Fibroblast of upper back skin (primary cell): ENCODE measurements around the gene BIRC5.
"Not testable (repeated sequence)": the region's sequence is repeated elsewhere in the genome, so short reads cannot be mapped to it uniquely, and the experiment has no call there.

Experiments used
- DNase-seq: peaks from one replicate; pipeline ENCODE4 v3.0.0-alpha.2; 2013

BIRC5 gene

DNA sequence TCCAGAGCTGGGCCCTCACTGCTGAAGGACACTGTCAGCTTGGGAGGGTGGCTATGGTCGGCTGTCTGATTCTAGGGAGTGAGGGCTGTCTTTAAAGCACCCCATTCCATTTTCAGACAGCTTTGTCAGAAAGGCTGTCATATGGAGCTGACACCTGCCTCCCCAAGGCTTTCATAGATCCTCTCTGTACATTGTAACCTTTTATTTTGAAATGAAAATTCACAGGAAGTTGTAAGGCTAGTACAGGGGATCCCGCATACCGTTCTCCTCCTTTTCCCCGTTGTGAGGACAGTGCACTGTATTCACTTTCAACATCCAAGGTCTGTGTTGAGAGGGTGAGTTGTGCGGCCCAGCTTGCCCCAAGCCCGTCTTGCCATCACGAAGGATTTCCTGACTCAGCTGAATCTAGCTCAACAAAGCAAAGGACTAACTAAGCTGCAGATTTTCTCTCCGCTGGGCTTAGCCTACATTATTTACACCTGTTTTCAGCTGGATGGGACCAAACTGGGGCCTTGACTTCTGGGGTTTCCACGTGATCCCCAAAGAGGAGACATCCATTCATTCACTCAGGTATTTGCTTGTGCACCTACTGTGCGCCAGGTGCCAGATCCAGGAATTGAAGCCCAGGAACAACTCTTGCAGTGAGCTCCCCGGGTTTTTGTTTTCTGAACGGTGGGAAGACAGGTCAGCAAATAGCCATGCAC lies 12.2 kb downstream of the BIRC5 start:
- DNase-seq = no peak

DNA sequence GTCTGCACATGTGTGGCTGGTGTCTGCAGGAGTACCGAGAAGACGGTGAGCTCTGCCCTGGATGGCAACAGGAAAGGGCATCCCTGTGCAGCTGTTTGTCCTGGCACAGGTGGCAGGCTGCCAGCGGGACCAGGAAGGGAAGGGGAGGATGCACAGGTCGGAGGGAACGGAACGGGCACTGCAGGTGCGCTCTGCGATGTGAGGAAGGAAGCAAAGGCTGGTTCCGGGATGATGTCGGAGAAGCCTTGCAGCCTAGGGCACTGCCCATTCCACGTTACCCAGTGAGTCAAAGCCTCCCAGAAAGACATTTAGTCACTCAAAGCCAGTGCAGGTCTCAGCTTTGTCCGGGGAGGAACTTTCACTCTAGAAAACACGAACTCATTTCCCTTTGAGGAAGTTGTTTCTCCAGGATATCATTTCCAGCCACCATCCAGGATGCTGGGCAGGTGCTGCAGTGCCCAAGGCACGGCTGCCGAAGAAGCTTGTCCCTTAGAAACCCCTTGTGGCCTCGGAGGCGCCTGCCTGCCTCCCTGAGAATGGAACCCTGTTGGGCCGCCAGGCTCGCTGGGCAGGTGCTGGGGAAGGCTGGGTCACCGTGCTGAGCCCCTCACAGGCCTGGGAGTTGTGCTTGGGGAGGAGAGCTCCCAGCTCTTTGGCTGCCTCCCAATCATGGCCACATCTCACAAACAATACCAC lies 12.9 kb downstream of the BIRC5 start:
- no peak for DNase-seq

DNA sequence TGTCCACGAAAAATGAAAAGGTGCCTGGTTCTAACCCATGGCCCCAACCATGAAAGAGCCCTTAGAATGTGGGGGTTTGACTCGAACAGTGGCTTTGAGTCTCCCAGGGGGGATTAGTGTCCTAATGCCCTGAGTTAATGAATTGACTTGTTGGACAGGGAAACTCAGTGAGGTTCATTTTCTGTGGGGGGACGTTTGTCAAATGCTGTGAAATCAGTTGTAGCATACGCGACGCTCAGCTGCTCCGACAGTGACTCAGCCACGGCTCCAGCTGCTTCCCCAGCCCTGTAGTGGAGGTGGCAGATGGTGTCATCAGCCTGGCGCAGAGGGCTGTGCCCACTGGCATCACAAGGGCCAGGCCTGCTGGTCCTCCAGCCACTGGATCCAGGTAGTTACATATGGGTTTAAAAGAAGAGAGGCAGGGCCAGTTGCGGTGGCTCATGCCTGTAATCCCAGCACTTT lies 13.4 kb downstream of the BIRC5 start:
- DNase-seq = no peak

DNA sequence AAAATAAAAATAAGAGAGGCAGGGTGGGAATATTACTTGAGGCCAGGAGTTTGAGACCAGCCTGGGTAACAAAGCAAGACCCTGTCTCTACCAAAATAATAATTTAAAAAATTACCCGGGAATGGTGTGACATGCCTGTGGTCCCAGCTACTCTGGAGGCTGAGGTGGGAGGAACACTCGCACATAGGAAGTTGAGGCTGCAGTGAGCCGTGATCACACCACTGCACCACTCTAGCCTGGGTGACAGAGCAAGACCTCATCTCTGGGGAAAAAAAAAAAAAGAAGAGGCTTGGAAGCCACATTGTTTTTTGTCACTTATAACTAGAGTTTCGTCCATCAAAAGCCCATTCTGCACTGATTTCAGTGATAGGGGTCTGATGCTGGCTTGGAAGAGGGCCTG lies 14.1 kb downstream of the BIRC5 start:
- DNase-seq = no peak

DNA sequence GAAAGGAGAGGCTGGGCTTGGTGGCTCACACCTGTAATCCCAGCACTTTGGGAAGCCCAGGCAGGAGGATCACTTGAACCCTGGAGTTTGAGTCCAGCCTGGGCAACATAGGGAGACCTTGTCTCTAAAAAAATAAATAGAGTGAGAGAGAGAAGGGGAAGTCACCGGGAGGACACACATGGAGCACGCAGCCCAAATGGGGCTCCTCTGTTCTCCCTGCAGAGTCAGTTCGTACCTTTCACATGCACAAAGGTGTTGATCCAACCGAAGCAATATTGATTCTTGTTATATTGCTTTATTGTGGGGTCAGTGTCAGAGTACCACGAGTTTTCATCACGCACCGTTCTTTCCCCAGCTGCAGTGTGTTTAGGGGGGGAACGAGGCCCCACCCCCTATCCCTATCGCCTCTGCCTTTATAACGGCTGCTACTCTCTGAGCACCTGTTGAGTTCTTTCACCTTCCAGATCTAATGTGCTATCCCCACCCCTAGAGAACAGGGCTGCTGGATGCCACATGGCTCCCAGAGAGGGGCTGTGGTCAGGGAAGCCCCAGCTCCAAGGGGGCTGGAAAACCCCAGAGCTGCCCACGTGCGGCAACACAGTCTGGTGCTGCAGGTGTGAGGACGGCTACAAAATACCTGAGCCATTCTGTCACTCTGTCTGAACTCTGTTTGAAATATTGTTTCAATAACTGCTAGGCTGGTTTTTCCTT lies 16.4 kb downstream of the BIRC5 start:
- DNase-seq = no peak

DNA sequence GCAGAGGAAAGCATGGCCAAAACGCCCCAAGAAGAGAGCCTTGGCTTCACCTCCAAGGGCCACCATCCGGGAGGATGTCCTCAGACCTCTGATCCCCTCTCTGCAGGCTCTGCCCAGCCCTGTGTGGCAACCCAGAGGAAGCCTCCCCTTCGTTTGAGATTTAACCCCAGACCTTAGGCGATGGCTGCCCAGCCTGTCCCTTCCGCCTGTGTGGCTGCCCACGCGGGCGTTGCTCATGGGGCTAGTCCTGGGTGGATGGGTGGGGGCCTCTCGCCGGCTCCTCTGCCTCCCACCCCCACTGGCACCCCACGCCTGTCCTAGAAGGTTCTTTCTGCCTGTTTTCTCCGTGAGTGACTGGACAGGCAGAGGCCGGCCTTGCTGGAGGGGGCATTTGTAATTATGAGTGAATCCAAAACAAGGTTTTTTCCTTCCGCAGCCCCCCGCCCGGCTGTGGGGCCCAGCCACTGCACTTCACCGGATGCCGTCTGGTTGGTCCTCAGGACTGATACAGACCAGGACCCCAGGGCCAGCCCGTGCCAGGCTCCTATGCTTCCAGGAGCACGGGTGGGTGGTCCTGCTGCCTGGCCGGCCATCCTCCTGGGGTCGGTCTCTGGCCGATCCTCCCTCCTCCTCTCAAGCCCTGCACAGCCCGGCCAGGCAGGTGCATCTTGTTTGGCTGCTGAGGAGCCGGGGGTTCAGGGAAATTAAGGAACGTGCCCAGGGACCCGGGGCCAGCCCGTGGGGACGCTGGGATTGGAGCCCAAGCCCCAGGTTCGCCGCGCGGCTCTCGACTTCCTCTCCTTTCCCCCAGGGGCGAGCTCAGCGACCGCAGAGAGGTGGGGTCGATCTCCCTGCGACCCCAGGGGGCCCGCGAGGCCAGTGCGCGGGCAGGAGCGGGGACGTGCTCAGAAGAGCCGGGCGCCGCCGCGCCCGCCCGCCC lies 17.2 kb downstream of the BIRC5 start, which contains the start of gene TMEM235:
TSS of gene TMEM235 (plus strand) at position 636 of the 940 bp plus-strand sequence. CDS start 393 bp downstream, outside the sequence.
- no peak for DNase-seq

DNA sequence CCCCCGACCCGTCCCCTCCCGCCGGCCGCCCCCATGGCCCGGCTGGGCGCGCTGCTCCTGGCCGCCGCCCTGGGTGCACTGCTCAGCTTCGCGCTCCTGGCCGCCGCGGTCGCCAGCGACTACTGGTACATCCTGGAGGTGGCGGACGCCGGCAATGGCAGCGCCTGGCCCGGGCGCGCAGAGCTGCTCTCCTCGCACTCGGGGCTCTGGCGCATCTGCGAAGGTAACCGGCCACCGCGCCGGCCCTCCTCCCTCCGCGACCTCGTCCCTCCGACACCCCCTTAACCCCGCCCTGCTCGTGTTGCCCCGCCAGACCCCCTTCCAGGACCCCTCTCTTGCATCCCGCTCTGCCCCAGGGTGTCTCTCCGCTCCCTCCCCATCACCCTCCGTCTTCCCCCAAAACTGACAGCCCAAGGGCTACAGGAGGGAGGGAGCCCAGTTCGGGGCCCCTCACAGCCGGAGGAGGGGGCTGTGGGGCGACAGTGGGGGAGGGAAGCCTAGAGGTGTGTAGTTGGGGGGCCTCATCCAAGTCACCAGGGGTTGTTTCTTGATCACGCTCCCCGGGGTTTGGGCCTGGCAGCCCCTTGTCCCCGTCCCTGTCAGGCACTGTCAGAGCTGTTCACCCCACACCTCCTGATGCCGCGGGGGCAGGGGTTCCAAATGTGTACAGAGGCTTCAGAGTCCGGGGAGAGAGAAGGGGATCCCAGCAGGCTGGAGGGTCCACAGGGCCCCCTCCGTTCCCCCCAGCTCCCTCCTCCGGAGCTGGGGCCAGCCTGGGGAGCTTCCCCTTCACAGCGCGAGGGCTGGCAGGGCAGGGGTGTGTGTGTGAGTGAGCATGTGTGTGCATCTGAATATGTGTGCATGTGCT lies 18.2 kb downstream of the BIRC5 start:
- no peak for DNase-seq

DNA sequence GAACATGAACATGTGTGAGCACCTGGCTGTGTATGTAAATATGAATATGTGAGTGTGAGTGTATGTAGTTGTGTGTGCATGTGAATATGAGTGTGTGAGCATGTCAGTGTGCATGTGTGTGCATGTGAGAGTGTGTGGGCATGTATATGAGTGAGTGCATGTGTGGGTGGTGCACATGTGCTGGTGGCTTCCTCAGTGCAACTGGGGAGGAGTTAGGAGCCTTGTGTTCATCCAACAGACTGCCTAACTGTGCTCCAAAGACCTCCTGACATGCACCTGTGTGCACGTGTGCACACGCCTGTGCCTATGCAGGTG lies 18.8 kb downstream of the BIRC5 start:
- no peak for DNase-seq

DNA sequence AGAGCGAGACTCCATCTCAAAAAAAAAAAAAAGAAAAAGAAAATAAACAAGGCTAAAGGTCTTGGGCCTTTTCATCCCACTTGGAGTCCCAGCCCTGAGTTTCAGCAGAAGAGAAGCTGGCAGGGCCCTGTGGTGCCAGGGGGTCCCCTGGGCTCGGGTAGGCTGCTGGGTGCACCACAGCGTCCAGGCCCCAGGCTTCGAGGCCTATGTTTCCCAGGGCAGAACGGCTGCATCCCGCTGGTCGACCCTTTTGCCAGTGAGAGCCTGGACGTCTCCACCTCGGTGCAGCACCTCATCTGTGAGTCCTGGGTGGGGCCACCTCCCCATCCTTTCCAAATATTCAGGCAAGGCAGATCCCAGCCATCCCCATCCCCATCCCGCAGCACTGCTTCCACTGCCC lies 19.6 kb downstream of the BIRC5 start:
- no peak for DNase-seq

DNA sequence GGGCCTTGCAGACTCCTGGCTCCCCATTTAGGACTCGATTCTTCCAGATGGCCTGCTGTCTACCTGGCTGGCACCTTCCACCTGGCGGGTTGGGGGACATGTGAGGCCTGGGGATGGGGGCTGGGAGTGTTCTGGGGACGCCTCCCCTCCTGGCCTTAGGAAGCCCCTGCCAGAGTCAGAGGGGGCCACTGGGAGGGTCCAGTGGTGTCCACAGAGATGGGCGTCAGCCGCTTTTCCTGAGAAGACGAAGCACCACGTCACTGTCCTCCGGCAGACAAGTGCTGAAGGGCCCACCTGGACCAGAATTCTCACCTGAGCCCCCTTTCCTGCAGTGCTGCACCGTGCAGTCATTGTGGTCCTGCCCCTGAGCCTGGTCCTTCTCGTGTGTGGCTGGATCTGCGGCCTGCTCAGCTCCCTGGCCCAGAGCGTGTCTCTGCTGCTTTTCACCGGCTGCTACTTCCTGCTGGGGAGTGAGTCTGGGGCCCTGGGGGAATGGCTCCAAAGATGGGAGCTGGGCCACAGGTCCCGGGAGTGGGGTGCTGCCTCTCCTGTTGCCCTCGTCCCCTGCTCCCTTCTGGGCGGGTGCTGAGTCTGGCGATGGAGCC lies 20.3 kb downstream of the BIRC5 start:
- DNase-seq = no peak

DNA sequence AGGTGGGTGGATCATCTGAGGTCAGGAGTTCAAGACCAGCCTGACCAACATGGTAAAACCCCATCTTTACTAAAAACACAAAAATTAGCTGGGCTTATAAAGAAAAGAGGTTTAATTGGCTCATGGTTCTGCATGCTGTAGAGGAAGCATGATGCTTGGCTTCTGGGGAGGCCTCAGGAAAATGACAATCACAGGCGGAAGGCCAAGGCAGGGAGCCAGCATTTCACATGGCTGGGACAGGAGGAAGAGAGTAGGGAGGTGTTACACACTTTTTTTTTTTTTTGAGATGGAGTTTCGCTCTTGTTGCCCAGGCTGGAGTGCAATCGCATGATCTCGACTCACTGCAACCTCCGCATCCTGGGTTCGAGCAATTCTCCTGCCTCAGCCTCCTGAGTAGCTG lies 21.0 kb downstream of the BIRC5 start:
- not testable (repeated sequence) for DNase-seq

DNA sequence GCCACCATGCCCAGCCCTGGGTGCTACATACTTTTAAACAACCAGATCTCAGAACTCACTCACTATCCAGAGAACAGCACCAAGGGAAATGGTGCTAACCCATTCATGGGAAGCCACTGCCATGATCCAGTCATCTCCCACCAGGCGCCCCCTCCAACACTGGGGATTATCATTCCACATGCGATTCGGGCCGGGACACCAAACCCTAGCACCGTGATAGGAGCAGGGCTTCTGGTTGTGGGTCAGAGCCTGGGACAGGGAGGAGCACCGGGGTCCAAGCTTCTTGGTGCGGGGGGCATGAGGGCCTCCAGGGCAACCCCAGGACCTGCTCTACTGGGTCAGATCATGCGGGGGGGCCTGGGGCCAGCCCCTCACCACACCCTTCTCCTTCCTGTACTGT lies 21.8 kb downstream of the BIRC5 start:
- DNase-seq = no peak

DNA sequence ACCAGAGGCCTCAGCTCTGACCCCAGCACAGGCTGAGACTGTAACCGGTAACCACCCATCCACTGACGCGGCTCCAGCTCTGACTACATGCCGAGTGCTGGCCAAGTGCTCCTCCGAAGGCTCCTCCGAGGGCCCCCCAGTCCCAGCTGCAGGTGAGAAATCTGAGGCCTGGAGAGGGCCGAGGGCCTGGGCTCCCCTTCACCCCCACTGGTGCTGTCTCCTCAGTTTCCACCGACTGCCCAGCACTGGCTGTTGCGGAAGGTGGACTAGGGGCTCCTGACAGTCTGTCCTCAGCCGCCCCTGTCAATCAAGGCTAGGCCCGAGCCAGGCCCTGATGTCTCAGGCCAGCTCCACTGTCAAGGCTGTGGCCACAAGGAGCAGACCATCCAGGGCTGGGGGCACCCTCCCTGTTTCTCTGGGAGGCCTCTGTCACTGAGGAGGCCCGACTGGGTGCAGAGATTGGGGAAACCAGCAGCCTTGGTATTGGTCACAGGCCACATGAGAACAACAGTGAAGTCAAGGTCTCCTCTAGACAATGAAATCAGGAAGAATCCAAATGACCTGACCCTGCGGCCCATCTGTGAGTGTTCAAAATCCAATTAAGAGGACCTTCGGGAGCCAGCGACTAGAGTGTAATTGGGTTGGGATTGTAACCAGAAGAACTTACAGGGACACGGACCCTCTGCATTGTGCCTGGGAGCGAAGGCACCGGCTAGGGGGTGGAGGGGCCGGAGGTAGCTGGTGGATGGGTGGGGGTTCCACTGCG lies 22.5 kb downstream of the BIRC5 start:
- no peak for DNase-seq

DNA sequence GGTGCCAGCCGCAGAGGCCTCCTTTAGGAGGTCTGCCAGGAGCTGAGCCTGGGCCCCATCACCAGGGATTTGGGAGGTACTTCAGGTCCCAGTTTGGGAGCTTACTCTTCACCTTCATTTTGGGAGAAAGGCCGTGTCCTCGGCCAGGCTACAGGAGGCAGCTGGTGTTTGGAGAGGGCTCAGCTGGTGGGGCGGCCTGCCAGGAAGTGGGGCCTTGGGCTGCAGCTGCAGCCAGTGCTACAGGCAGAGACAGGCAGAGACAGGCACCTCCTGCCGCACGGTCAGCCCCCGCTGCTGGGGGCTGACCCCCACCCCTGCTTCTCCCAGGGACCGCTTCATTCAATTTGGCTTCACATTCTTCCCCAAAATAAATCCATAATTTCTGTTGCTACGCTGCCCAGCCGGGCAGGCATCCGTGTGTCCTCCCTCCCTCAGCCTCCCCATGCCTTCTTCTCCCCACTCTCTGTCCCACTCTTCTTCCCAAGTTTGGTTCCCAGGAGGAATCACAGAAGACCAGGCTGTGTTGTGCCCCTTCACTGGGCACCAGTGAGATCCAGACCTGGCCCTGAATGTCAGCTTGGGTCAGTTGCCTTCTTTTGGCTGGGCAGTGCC lies 23.5 kb downstream of the BIRC5 start:
- no peak for DNase-seq

DNA sequence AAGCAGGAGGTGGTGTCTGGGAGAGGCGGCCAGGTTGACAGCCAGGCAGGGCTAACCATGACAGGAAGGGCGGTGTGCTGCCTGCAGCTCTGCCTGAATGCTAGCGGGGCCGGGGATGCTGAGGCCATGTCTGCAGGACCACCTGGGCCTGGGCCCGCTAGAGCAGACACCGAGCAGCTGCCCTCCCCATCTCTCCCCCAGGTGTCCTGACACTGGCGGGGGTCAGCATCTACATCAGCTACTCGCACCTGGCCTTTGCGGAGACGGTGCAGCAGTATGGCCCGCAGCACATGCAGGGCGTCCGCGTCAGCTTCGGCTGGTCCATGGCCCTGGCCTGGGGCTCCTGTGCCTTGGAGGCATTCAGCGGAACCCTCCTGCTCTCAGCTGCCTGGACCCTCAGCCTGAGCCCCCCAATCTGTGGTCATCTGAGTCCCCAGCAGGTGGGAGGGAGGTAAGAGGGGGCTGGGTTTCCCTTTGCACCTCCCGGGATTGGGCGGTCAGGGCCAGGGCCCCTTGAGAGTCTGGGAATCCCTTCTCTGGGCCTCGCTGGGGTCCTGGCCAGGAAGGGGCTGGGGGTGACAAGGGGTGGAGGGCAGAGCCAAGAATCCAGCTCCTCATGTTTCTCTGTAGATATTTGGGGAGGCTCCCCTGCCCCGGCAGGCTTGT lies 24.9 kb downstream of the BIRC5 start:
- DNase-seq = no peak

DNA sequence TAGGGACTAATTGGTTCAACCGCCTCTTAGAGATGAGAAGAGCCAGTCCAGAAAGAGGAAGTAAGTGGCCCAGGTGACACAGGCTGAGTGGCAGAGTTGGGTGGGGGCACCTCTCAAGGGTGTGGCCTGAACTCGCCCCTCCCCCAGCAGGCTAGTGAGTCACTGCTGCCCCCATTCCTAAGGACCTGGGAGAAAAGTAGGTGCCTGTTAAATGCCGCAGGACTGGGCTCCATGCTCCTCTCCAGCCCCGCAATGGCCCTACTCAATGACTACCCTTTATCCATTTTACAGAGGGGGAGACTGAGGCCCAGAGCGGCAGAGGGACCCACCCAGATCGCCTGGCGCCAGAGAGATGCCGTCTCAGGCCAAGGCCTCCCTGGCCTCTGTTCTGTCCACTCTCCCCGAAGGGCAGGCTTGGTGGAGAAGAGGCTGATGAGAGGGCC lies 25.5 kb downstream of the BIRC5 start:
- DNase-seq = no peak

DNA sequence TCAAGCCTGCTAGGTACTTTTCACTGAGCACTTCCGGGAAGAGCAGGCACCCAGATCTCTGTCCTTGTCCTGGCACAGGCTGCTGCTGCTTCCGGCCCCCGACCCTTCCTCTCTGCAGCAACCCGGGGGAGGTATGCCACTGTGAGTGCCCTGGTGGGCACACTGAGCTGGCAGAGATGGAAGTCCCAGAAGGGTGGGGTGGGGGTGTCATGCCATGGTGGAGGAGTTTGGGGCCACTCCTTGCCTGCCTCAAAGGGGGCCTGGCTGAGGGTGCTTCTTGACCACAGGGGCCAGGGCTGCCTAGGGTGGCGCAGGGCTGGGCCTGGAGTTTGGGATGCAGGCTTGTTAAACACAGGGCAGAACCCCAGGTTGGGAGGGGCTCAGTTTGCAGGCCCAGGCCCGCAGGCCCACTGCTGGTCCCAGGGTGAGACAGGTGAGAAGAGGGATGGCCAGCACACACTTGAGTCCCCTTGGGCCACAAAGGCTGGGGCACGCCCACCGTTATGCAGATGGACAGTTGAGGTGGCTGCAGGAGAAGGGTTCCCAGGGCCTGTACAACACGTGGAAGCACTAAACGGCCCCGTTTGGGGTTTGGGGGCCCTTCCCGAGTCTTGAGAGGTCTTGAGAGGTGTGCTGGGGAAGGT lies 26.1 kb downstream of the BIRC5 start:
- no peak for DNase-seq

DNA sequence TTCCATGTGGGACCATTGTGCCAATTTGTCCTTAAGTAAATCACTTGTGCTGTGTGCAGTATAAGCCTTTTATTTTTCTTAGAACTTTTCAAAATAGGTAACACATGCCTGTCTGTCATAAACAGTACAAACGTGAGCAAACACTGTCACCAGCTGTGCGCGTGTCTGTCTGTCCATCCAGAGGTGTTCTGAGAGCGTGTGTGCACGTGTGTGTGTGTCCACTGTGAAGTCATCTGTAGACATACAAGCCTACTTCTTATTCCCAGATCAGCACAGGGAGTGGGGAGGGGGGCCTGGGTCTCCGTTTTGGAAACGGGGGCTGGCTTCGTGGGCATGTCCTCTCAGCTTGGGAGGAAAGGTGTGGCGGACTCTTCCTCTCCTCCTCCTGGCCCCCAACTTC lies 26.8 kb downstream of the BIRC5 start:
- no peak for DNase-seq
